GM21717 (cell line): ENCODE data around the gene MRPL16.
"Not testable (repeated sequence)": the region's sequence is repeated elsewhere in the genome, so short reads cannot be mapped to it uniquely, and the experiment has no call there.

Source experiments
- ATAC-seq: cut with Tn5 transposase; IDR thresholded peaks from one replicate; pipeline ENCODE4 v1.9.1; 2021; ENCODE audit warnings: mild to moderate bottlenecking, moderate library complexity; ENCODE audit not compliant: unreplicated experiment

Gene MRPL16

GRCh38 chr11:59813364-59813763 is 2.8 kb upstream of the MRPL16 start:
- ATAC-seq = no peak

- ATAC-seq = no peak
These were observed 1.6 kb upstream of the MRPL16 start for GRCh38 chr11:59812220-59812619.

GRCh38 chr11:59810911-59811259 is 307 bp upstream of the MRPL16 start:
- ATAC-seq = no peak

GRCh38 chr11:59807047-59807610 is 3.4 kb downstream of the MRPL16 start:
- ATAC-seq = no peak

- ATAC-seq = no peak
These were observed 6.5 kb downstream of the MRPL16 start for GRCh38 chr11:59804061-59804460.

- ATAC-seq = no peak
These were observed 7.9 kb downstream of the MRPL16 start for GRCh38 chr11:59802639-59803176.

- ATAC-seq = no peak
These were observed 8.5 kb downstream of the MRPL16 start for GRCh38 chr11:59801981-59802638.

- ATAC-seq = no peak
These were observed 9.3 kb downstream of the MRPL16 start for GRCh38 chr11:59801160-59801706.

- ATAC-seq = no peak
These were observed 10.1 kb downstream of the MRPL16 start for GRCh38 chr11:59800390-59801025.

GRCh38 chr11:59794417-59794816 is 16.2 kb downstream of the MRPL16 start:
- ATAC-seq = no peak

GRCh38 chr11:59792507-59792906 is 18.1 kb downstream of the MRPL16 start:
- ATAC-seq = no peak

GRCh38 chr11:59791639-59792038 is 18.9 kb downstream of the MRPL16 start:
- ATAC-seq = no peak

GRCh38 chr11:59787816-59788215 is 22.8 kb downstream of the MRPL16 start:
- ATAC-seq = no peak

- no peak for ATAC-seq
These were observed 23.4 kb downstream of the MRPL16 start for GRCh38 chr11:59787255-59787588.

- no peak for ATAC-seq
These were observed 24.8 kb downstream of the MRPL16 start for GRCh38 chr11:59785818-59786217.

GRCh38 chr11:59784441-59784840 is 26.1 kb downstream of the MRPL16 start:
- not testable (repeated sequence) for ATAC-seq

GRCh38 chr11:59783632-59784090 is 26.9 kb downstream of the MRPL16 start:
- ATAC-seq = no peak

- no peak for ATAC-seq
These were observed 28.5 kb downstream of the MRPL16 start for GRCh38 chr11:59782080-59782479.

- no peak for ATAC-seq
These were observed 31.1 kb downstream of the MRPL16 start for GRCh38 chr11:59779487-59779886.

- ATAC-seq = no peak
These were observed 32.5 kb downstream of the MRPL16 start for GRCh38 chr11:59778122-59778521.

GRCh38 chr11:59777104-59777503 is 33.5 kb downstream of the MRPL16 start:
- ATAC-seq = no peak
